ENCODE results near the gene HDAC7. TPM values are rescaled to one million over a fixed set of nuclear protein-coding genes. Genes with fewer than 3 reads are reported as not detected.

HDAC7 gene
- total and polyA plus RNA-seq, 8 donors: 17.9 to 48.1 (median 23.2) TPM

- ATAC-seq (no peak), DNase-seq (peak in 2 of 6 donors; percentile 14 to 49), FAIRE-seq (no peak)
- TF ChIP-seq CTCF (IDR thresholded peaks at IDR 0.05): no peak
- WGBS, 2 donors: 87 to 91% methylated on average over 17 of the region's 17 CpGs
- no peaks in the 10 kb centered on the region for H3K27me3 ChIP-seq
- intact Hi-C loops (cut with DNase I): loop anchor here in 1 of 3 donors (5.0 to 10.0 kb wide), 2 partner anchors 52 to 71 kb away; no protein-coding TSS in a partner anchor
- peaks cover 0 to 27% (median 8%) of the 10 kb centered on the region in 3 donors for H3K36me3 ChIP-seq
- H3K4me3 ChIP-seq: no peak overlapping the region
- H3K9me3 ChIP-seq: no peaks in the 10 kb centered on the region
- no peaks in the 10 kb centered on the region for H3K4me1 ChIP-seq
- no peak overlapping the region for H3K27ac ChIP-seq
These were observed 36.5 kb downstream of the HDAC7 start for GRCh38 chr12:47783024-47783755.

- Histone ChIP-seq H3K4me3 (no peak overlapping the region), H3K27ac (no peak overlapping the region), H3K36me3 (peaks cover 0 to 20% (median 8%) of the 10 kb centered on the region in 3 donors), H3K27me3 (no peaks in the 10 kb centered on the region), H3K4me1 (no peaks in the 10 kb centered on the region), H3K9me3 (no peaks in the 10 kb centered on the region)
- DNase-seq (peak in 2 of 6 donors; percentile 17 to 54), ATAC-seq (no peak), FAIRE-seq (no peak)
- no peak for TF ChIP-seq CTCF (IDR thresholded peaks at IDR 0.05)
- WGBS, 2 donors: 83 to 85% methylated on average over 8 of the region's 8 CpGs
- intact Hi-C loops (cut with DNase I): loop anchor here in 1 of 3 donors (5.0 to 10.0 kb wide), 2 partner anchors 52 to 70 kb away; no protein-coding TSS in a partner anchor
These were observed 37.3 kb downstream of the HDAC7 start for GRCh38 chr12:47782372-47782770.

GRCh38 chr12:47781479-47782371 lies 38.0 kb downstream of the HDAC7 start:
- DNase-seq (peak in 1 of 6 donors; percentile 55), ATAC-seq (no peak), FAIRE-seq (no peak)
- intact Hi-C loops (cut with DNase I): loop anchor here in 1 of 3 donors (5.0 to 10.0 kb wide), 2 partner anchors 53 to 69 kb away; no protein-coding TSS in a partner anchor
- H3K4me3 ChIP-seq: no peak overlapping the region
- WGBS, 2 donors: 80 to 82% methylated on average over 13 of the region's 13 CpGs
- H3K36me3 ChIP-seq: peaks cover 0 to 19% (median 8%) of the 10 kb centered on the region in 3 donors
- no peaks in the 10 kb centered on the region for H3K9me3 ChIP-seq
- no peaks in the 10 kb centered on the region for H3K27me3 ChIP-seq
- TF ChIP-seq CTCF (IDR thresholded peaks at IDR 0.05): no peak
- no peak overlapping the region for H3K27ac ChIP-seq
- H3K4me1 ChIP-seq: no peaks in the 10 kb centered on the region

GRCh38 chr12:47779943-47780504 lies 39.7 kb downstream of the HDAC7 start:
- peak in 2 of 6 donors; percentile 17 to 54 for DNase-seq
- no peak for ATAC-seq

More at GRCh38 chr12:47779943-47780504, 39.7 kb downstream of the HDAC7 start:
- H3K36me3 ChIP-seq: peaks cover 0 to 13% (median 8%) of the 10 kb centered on the region in 3 donors
- intact Hi-C loops (cut with DNase I): loop anchor here in 2 of 3 donors (5.0 to 10.0 kb wide), 5 partner anchors 38 to 748 kb away; no protein-coding TSS in a partner anchor
- no peaks in the 10 kb centered on the region for H3K27me3 ChIP-seq
- H3K27ac ChIP-seq: no peak overlapping the region
- WGBS, 2 donors: 74 to 78% methylated on average over 11 of the region's 11 CpGs
- peaks cover 0 to 2% (median 0%) of the 10 kb centered on the region in 3 donors for H3K4me1 ChIP-seq
- no peaks in the 10 kb centered on the region for H3K9me3 ChIP-seq
- no peak for FAIRE-seq
- TF ChIP-seq CTCF (IDR thresholded peaks at IDR 0.05): no peak
- H3K4me3 ChIP-seq: no peak overlapping the region

Measured in pancreas (tissue), 10 donors.